Loucy (cell line): ENCODE data around the gene CRCP.
"Not testable (repeated sequence)": the region's sequence is repeated elsewhere in the genome, so short reads cannot be mapped to it uniquely, and the experiment has no call there.

ENCODE experiments used
- EZH2phosphoT487 ChIP-seq: fragments of 200-600 bp; IDR thresholded peaks from 2 replicates; pipeline ENCODE4 v1.6.1; 2018; ENCODE audit warnings: antibody characterized with exemption, mild to moderate bottlenecking, moderate library complexity, borderline replicate concordance
- TF ChIP-seq, protein P1 (sequence below): fragments of 200-600 bp; sonication (generic); conservative IDR thresholded peaks from 2 replicates; pipeline ENCODE4 v1.5.1; 2014; ENCODE audit warnings: mild to moderate bottlenecking, antibody characterized with exemption, low read length

DNA sequence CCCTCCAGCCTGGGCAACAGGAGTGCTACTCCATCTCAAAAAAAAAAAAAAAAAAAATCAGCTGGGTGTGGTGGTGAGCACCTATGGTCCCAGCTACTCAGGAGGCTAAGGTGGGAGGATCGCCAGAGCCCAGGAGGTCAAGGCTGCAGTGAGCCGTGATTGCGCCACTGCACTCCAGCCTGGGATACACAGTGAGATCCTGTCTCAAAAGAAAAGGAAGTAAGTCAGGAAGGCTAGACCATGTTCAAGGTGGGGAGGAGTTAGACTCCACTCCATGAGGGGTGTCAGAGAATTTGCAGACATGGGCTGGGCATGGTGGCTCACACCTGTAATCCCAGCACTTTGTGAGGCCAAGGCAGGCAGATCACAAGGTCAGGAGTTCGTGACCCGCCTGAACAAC, 6.2 kb upstream of the CRCP start:
- TF ChIP-seq, protein P1, sequence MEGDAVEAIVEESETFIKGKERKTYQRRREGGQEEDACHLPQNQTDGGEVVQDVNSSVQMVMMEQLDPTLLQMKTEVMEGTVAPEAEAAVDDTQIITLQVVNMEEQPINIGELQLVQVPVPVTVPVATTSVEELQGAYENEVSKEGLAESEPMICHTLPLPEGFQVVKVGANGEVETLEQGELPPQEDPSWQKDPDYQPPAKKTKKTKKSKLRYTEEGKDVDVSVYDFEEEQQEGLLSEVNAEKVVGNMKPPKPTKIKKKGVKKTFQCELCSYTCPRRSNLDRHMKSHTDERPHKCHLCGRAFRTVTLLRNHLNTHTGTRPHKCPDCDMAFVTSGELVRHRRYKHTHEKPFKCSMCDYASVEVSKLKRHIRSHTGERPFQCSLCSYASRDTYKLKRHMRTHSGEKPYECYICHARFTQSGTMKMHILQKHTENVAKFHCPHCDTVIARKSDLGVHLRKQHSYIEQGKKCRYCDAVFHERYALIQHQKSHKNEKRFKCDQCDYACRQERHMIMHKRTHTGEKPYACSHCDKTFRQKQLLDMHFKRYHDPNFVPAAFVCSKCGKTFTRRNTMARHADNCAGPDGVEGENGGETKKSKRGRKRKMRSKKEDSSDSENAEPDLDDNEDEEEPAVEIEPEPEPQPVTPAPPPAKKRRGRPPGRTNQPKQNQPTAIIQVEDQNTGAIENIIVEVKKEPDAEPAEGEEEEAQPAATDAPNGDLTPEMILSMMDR, result not testable (repeated sequence)
- TF ChIP-seq EZH2phosphoT487, result not testable (repeated sequence)
